ENCODE results near the gene RNF5.

- TF ChIP-seq ZNF70 (CRISPR knock-in tag; IDR thresholded peaks at IDR 0.05) (no peak), SNAI2 (CRISPR knock-in tag; IDR thresholded peaks at IDR 0.05) (no peak), TCF4 (CRISPR knock-in tag; IDR thresholded peaks at IDR 0.05; ENCODE audit: borderline replicate concordance) (no peak), PATZ1 (CRISPR knock-in tag; IDR thresholded peaks at IDR 0.05; ENCODE audit: borderline replicate concordance) (no peak), ARNTL (CRISPR knock-in tag; IDR thresholded peaks at IDR 0.05; ENCODE audit: borderline replicate concordance, low read depth) (no peak), RARB (CRISPR knock-in tag; IDR thresholded peaks at IDR 0.05) (no peak), ZFP3 (CRISPR knock-in tag; IDR thresholded peaks at IDR 0.05) (no peak), ZFP30 (CRISPR knock-in tag; IDR thresholded peaks at IDR 0.05) (no peak), ZNF565 (CRISPR knock-in tag; conservative IDR thresholded peaks at IDR 0.05; ENCODE audit: low read depth) (no peak), ISL1 (CRISPR knock-in tag; IDR thresholded peaks at IDR 0.05) (no peak)
Observed at GRCh38 chr6:32190911-32191677, 12.9 kb downstream of the RNF5 start.

Data from SK-N-SH treated with all-trans-retinoic acid at 6 μM for 48 hours (cell line).